ENCODE results near the gene AQP12B. TPM values are rescaled to one million over a fixed set of nuclear protein-coding genes. Genes with fewer than 3 reads are reported as not detected.

The AQP12B gene
- total and polyA plus RNA-seq, 2 donors from 2014 or later, result not detected

DNA sequence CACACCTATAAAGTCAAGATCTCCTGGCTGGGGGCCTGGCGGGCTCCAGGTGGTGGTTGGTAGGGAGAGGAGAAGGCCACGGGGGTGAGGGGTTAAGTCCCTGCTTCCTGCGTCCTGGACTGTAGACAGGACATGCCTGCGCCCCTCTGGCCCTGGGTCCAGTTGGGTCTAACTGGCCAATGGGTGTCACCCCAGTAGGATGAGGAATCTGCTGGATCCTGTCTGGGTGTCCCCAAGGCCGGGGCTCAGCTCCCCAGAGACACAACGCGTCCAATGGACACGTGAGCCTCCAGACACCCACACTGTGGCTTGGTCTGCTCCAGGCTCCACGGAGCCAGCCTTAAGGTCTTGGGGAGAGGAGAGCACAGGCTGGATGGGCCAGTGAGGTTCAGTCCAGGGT, 28.6 kb upstream of the AQP12B start:
- intact Hi-C loops (cut with DNase I), result no loop called here
- Histone ChIP-seq H3K36me3 (ENCODE audit: control insufficient read depth in 2 of 3, insufficient read depth in 3 of 3, low read length in 3 of 3) (no peaks in the 10 kb centered on the region), H3K27ac (ENCODE audit: low read depth in 2 of 2, low read length in 2 of 2) (no peak overlapping the region), H3K9me3 (ENCODE audit: control insufficient read depth in 2 of 3, insufficient read depth in 1 of 3, low read length in 3 of 3) (no peaks in the 10 kb centered on the region), H3K27me3 (ENCODE audit: control insufficient read depth, insufficient read depth, low read length) (peaks cover 4% of the 10 kb centered on the region), H3K9ac (ENCODE audit: low read length in 3 of 3) (no peak overlapping the region), H3K4me3 (ENCODE audit: low read length in 3 of 3) (no peak overlapping the region), H3K4me1 (ENCODE audit: control insufficient read depth in 2 of 3, insufficient read depth in 2 of 3, low read depth in 1 of 3, low read length in 3 of 3) (no peaks in the 10 kb centered on the region)
- no peak for TF ChIP-seq CTCF (IDR thresholded peaks at IDR 0.05; ENCODE audit: borderline replicate concordance, extremely low read depth, insufficient read depth)
- FAIRE-seq, result no peak
- DNase-seq, result peak in 1 of 5 donors; percentile 58

- no peaks in the 10 kb centered on the region for H3K4me1 ChIP-seq (ENCODE audit: control insufficient read depth in 2 of 3, insufficient read depth in 2 of 3, low read depth in 1 of 3, low read length in 3 of 3)
- FAIRE-seq (no peak), DNase-seq (peak in 1 of 5 donors; percentile 3)
- no peak for TF ChIP-seq CTCF (IDR thresholded peaks at IDR 0.05; ENCODE audit: borderline replicate concordance, extremely low read depth, insufficient read depth)
- no peaks in the 10 kb centered on the region for H3K9me3 ChIP-seq (ENCODE audit: control insufficient read depth in 2 of 3, insufficient read depth in 1 of 3, low read length in 3 of 3)
- no peak overlapping the region for H3K4me3 ChIP-seq (ENCODE audit: low read length in 3 of 3)
- no peak overlapping the region for H3K9ac ChIP-seq (ENCODE audit: low read length in 3 of 3)
- intact Hi-C loops (cut with DNase I), result no loop called here
- peaks cover 4% of the 10 kb centered on the region for H3K27me3 ChIP-seq (ENCODE audit: control insufficient read depth, insufficient read depth, low read length)
- no peaks in the 10 kb centered on the region for H3K36me3 ChIP-seq (ENCODE audit: control insufficient read depth in 2 of 3, insufficient read depth in 3 of 3, low read length in 3 of 3)
- no peak overlapping the region for H3K27ac ChIP-seq (ENCODE audit: low read depth in 2 of 2, low read length in 2 of 2)
These were observed 25.8 kb upstream of the AQP12B start for GRCh38 chr2:240708457-240708856.

- Histone ChIP-seq H3K9me3 (ENCODE audit: control insufficient read depth in 2 of 3, insufficient read depth in 1 of 3, low read length in 3 of 3) (no peaks in the 10 kb centered on the region), H3K4me3 (ENCODE audit: low read length in 3 of 3) (no peak overlapping the region), H3K9ac (ENCODE audit: low read length in 3 of 3) (no peak overlapping the region), H3K27ac (ENCODE audit: low read depth in 2 of 2, low read length in 2 of 2) (no peak overlapping the region), H3K27me3 (ENCODE audit: control insufficient read depth, insufficient read depth, low read length) (peaks cover 4% of the 10 kb centered on the region), H3K36me3 (ENCODE audit: control insufficient read depth in 2 of 3, insufficient read depth in 3 of 3, low read length in 3 of 3) (no peaks in the 10 kb centered on the region), H3K4me1 (ENCODE audit: control insufficient read depth in 2 of 3, insufficient read depth in 2 of 3, low read depth in 1 of 3, low read length in 3 of 3) (no peaks in the 10 kb centered on the region)
- TF ChIP-seq CTCF (IDR thresholded peaks at IDR 0.05; ENCODE audit: borderline replicate concordance, extremely low read depth, insufficient read depth), result no peak
- FAIRE-seq (no peak), DNase-seq (peak in 4 of 5 donors; percentile 22 to 78 (median 69))
- intact Hi-C loops (cut with DNase I), result no loop called here
These were observed 25.1 kb upstream of the AQP12B start for GRCh38 chr2:240707821-240708220.
